HepG2 (cell line): ENCODE measurements around the gene CDH23. TPM values are rescaled to one million over a fixed set of nuclear protein-coding genes. Genes with fewer than 3 reads are reported as not detected.

Experiments
- ATAC-seq: fragments of 200-7000 bp; cut with Tn5 transposase; 3 replicates; pipeline ENCODE4 v1.9.1; 2020; ENCODE audit warnings: mild to moderate bottlenecking, moderate library complexity
- BruUV-seq: library from RNA; stranded (reverse); fragments of 400-500 nt; replicated peaks from 2 replicates; lab custom pipeline; 2021; lab: Mats Ljungman, UMichigan
- CTCF ChIA-PET: fragments of 300-600 bp; formaldehyde crosslinking; extraction: SDS; loops from one replicate; lab custom pipeline; 2021; ENCODE audit warnings: low total read pairs, inconsistent platforms, low intra/inter-chr PET ratio; lab: Yijun Ruan, JAX
- POLR2A ChIA-PET: fragments of 350-600 bp; sonication (Branson Sonifier 250); formaldehyde crosslinking; loops from one replicate; lab custom pipeline; 2020; ENCODE audit warnings: antibody characterized with exemption, inconsistent platforms; lab: Yijun Ruan, JAX
- DNase-seq: peaks from one replicate; pipeline ENCODE4 v3.0.0-alpha.2; 2015; ENCODE audit warnings: low spot score
- FAIRE-seq: peaks from 3 replicates; lab custom pipeline; 2011; peaks lifted over from hg19 to GRCh38; lab: Jason Lieb, UNC
- H2AFZ ChIP-seq: one replicate; pipeline ENCODE4 v1.6.1; 2011; ENCODE audit warnings: low read length, inconsistent platforms
- H3K27ac ChIP-seq: fragments of 300-600 bp; 3 replicates; pipeline ENCODE4 v1.8.0; 2011; ENCODE audit warnings: mixed run types, mild to moderate bottlenecking, mixed read lengths, low read length, inconsistent platforms; ENCODE audit not compliant: insufficient read depth; ENCODE audit errors: extremely low read length
- H3K27me3 ChIP-seq, 2 experiments: fragments of 200-600 bp in 1 of 2; 2 replicates in 1 of 2; 3 replicates in 1 of 2; pipeline versions ENCODE4 v1.6.0 to v1.8.0; 2011; ENCODE audit warnings: low read length in 2 of 2, mild to moderate bottlenecking in 2 of 2, moderate library complexity in 2 of 2, inconsistent platforms in 1 of 2; ENCODE audit not compliant: insufficient read depth in 2 of 2, control insufficient read depth in 1 of 2
- H3K36me3 ChIP-seq, 2 experiments: fragments of 200-600 bp in 1 of 2; replicated peaks in 1 of 2; 2 replicates in 1 of 2; 3 replicates in 1 of 2; pipeline versions ENCODE4 v1.5.1 to v1.8.0; 2011; ENCODE audit warnings: low read length in 2 of 2, inconsistent platforms in 1 of 2; ENCODE audit not compliant: insufficient read depth in 2 of 2, control insufficient read depth in 1 of 2
- H3K4me1 ChIP-seq: 2 replicates; pipeline ENCODE4 v1.5.1; 2012; ENCODE audit warnings: low read length, inconsistent platforms; ENCODE audit not compliant: insufficient read depth
- H3K4me2 ChIP-seq: 2 replicates; pipeline ENCODE4 v1.6.0; 2011; ENCODE audit warnings: low read depth, low read length, inconsistent platforms
- H3K4me3 ChIP-seq, 3 experiments: fragments of 200-600 bp in 1 of 3; sonication (generic), shearing (Covaris generic) in 1 of 3; replicated peaks in 1 of 3; 2 replicates each; pipeline ENCODE4 v1.5.1; 2011 to 2016; ENCODE audit warnings: low read length in 3 of 3, inconsistent platforms in 2 of 3, low read depth in 2 of 3, mild to moderate bottlenecking in 2 of 3, control low read depth in 1 of 3, mixed read lengths in 1 of 3; ENCODE audit not compliant: insufficient read depth in 1 of 3
- H3K79me2 ChIP-seq: one replicate; pipeline ENCODE4 v1.6.1; 2011; ENCODE audit warnings: low read length, inconsistent platforms; ENCODE audit not compliant: insufficient read depth
- H3K9ac ChIP-seq: 2 replicates; pipeline ENCODE4 v1.6.0; 2011; ENCODE audit warnings: mild to moderate bottlenecking, low read depth, low read length, inconsistent platforms; ENCODE audit not compliant: insufficient read depth
- H3K9me3 ChIP-seq: 2 replicates; pipeline ENCODE4 v1.5.1; 2012; ENCODE audit warnings: mild to moderate bottlenecking, low read length
- H4K20me1 ChIP-seq: 2 replicates; pipeline ENCODE4 v1.6.0; 2011; ENCODE audit warnings: inconsistent platforms, mild to moderate bottlenecking, low read length, moderate library complexity; ENCODE audit not compliant: insufficient read depth
- TBP ChIP-seq: sonication (generic); formaldehyde crosslinking; IDR thresholded peaks from 2 replicates; pipeline ENCODE4 v1.5.0; 2020; ENCODE audit warnings: missing genetic modification reagents
- WGBS: methylation state at CpG from one replicate; pipeline ENCODE4 v1.1.6; 2017; ENCODE audit warnings: low lambda C conversion rate; 5-methylcytosine and 5-hydroxymethylcytosine counted together
- in situ Hi-C: cut with HindIII; loops from 2 replicates; pipeline ENCODE4 v1.10.0; 2017; ENCODE audit warnings: low pct_unique_long_range_greater_than_20kb; ENCODE audit not compliant: extremely low pct_ligation_motif_present
- intact Hi-C: fragments of 100-400 bp; cut with micrococcal nuclease; formaldehyde crosslinking; loops from one replicate; pipeline ENCODE4 v1.10.0; 2022; ENCODE audit not compliant: unreplicated experiment
- polyA plus RNA-seq, 8 experiments: library from polyadenylated mRNA; depleted of rRNA in 3 of 8; stranded (reverse) in 7 of 8; unstranded in 1 of 8; fragments of >200 nt; fragmentation: Illumina TruSeq in 4 of 8; extraction: Trizol in 4 of 8; gene quantifications; 2 replicates each; pipeline versions ENCODE4 v1.2.1 to v1.2.3, GENCODE V29; 2011 to 2016; ENCODE audit warnings: low read depth in 4 of 8, missing spikeins in 1 of 8, mixed read lengths in 1 of 8; ENCODE audit not compliant: insufficient read depth in 1 of 8
- total RNA-seq, 5 experiments: library from RNA; depleted of rRNA; stranded (reverse); fragments of >200 nt; fragmentation: Illumina TruSeq; extraction: Trizol; gene quantifications; 2 replicates each; pipeline ENCODE4 v1.2.3, GENCODE V29; 2016; ENCODE audit warnings: low read depth in 1 of 5
- TF ChIP-seq, protein P1 (sequence below): sonication (generic); formaldehyde crosslinking; conservative IDR thresholded peaks from 2 replicates; pipeline ENCODE4 v1.4.0; 2020; ENCODE audit warnings: missing genetic modification reagents
- TF ChIP-seq, protein P2 (sequence below): sonication (generic); formaldehyde crosslinking; IDR thresholded peaks from 2 replicates; pipeline ENCODE4 v1.5.1; 2020; ENCODE audit warnings: missing genetic modification reagents, mild to moderate bottlenecking, borderline replicate concordance
- TF ChIP-seq, protein P3 (sequence below): sonication (generic); formaldehyde crosslinking; IDR thresholded peaks from 2 replicates; pipeline ENCODE4 v1.4.0; 2020; ENCODE audit warnings: missing genetic modification reagents
- TF ChIP-seq, protein P4 (sequence below): sonication (generic); formaldehyde crosslinking; IDR thresholded peaks from 2 replicates; pipeline ENCODE4 v1.4.0; 2020; ENCODE audit warnings: missing genetic modification reagents

CDH23 gene
- total and polyA plus RNA-seq, 2 of the 13 experiments (the other 11 are each of a cell fraction or from before 2014, with no cell fraction given) = 0.13 TPM; not detected in 1

DNA sequence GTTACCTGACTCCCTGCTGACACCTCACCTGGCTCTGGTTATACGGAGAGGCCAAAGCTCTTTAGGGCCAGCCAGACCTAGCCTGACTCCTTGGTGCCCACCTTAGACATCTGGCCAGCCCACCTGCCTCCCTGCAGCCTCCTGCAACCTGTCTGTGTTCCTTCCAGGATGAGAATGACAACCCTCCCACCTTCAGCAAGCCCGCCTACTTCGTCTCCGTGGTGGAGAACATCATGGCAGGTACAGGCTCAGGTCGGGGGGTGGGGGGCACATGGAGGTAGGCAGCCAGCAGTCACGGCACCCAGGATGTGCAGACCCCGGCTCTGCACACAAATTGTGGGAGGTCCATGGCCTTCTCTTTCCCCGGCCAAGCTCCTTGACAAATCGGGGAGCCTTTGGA is 290.8 kb downstream of the CDH23 start:
- no peak for FAIRE-seq
- no peaks in the 10 kb centered on the region for H3K79me2 ChIP-seq
- no peaks in the 10 kb centered on the region for H4K20me1 ChIP-seq
- no peak for DNase-seq
- peaks cover 4 to 13% of the 10 kb centered on the region in 2 experiments; a peak in 4 of 5 replicates for H3K27me3 ChIP-seq
- no peak overlapping the region for H3K27ac ChIP-seq
- BruUV-seq = no TSS peak
- no peak overlapping the region for H3K9ac ChIP-seq
- H2AFZ ChIP-seq = no peak overlapping the region
- no peaks in the 10 kb centered on the region for H3K36me3 ChIP-seq
- in situ Hi-C loops = no loop called here
- intact Hi-C loops = no loop called here
- no peaks in the 10 kb centered on the region for H3K4me1 ChIP-seq
- no peaks in the 10 kb centered on the region for H3K9me3 ChIP-seq
- TF ChIP-seq, protein P1, sequence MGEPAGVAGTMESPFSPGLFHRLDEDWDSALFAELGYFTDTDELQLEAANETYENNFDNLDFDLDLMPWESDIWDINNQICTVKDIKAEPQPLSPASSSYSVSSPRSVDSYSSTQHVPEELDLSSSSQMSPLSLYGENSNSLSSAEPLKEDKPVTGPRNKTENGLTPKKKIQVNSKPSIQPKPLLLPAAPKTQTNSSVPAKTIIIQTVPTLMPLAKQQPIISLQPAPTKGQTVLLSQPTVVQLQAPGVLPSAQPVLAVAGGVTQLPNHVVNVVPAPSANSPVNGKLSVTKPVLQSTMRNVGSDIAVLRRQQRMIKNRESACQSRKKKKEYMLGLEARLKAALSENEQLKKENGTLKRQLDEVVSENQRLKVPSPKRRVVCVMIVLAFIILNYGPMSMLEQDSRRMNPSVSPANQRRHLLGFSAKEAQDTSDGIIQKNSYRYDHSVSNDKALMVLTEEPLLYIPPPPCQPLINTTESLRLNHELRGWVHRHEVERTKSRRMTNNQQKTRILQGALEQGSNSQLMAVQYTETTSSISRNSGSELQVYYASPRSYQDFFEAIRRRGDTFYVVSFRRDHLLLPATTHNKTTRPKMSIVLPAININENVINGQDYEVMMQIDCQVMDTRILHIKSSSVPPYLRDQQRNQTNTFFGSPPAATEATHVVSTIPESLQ (CRISPR knock-in tag) = no peak
- no peak for TF ChIP-seq TBP (CRISPR knock-in tag)
- TF ChIP-seq, protein P2, sequence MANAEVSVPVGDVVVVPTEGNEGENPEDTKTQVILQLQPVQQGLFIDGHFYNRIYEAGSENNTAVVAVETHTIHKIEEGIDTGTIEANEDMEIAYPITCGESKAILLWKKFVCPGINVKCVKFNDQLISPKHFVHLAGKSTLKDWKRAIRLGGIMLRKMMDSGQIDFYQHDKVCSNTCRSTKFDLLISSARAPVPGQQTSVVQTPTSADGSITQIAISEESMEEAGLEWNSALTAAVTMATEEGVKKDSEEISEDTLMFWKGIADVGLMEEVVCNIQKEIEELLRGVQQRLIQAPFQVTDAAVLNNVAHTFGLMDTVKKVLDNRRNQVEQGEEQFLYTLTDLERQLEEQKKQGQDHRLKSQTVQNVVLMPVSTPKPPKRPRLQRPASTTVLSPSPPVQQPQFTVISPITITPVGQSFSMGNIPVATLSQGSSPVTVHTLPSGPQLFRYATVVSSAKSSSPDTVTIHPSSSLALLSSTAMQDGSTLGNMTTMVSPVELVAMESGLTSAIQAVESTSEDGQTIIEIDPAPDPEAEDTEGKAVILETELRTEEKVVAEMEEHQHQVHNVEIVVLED (CRISPR knock-in tag) = no peak
- TF ChIP-seq, protein P3, sequence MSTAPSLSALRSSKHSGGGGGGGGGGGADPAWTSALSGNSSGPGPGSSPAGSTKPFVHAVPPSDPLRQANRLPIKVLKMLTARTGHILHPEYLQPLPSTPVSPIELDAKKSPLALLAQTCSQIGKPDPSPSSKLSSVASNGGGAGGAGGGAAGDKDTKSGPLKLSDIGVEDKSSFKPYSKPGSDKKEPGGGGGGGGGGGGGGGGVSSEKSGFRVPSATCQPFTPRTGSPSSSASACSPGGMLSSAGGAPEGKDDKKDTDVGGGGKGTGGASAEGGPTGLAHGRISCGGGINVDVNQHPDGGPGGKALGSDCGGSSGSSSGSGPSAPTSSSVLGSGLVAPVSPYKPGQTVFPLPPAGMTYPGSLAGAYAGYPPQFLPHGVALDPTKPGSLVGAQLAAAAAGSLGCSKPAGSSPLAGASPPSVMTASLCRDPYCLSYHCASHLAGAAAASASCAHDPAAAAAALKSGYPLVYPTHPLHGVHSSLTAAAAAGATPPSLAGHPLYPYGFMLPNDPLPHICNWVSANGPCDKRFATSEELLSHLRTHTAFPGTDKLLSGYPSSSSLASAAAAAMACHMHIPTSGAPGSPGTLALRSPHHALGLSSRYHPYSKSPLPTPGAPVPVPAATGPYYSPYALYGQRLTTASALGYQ (CRISPR knock-in tag) = no peak
- TF ChIP-seq, protein P4, sequence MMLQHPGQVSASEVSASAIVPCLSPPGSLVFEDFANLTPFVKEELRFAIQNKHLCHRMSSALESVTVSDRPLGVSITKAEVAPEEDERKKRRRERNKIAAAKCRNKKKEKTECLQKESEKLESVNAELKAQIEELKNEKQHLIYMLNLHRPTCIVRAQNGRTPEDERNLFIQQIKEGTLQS (CRISPR knock-in tag) = no peak
- ChIA-PET POLR2A (no interaction called here), CTCF (no interaction called here)
- H3K4me2 ChIP-seq = no peak overlapping the region
- no peak for ATAC-seq
- H3K4me3 ChIP-seq = no peak overlapping the region
- 14% methylated on average over 5 of the region's 9 CpGs for WGBS
